Keratinocyte (primary cell): Measurements from ENCODE around the gene SCAPER. TPM values are rescaled to one million over a fixed set of nuclear protein-coding genes. Genes with fewer than 3 reads are reported as not detected.

Experiments used
- DNase-seq: peaks from one replicate; pipeline ENCODE4 v3.0.0-alpha.2; 2011; ENCODE audit warnings: low read depth, missing footprints, low spot score
- FAIRE-seq: peaks from 2 replicates; lab custom pipeline; 2011; peaks lifted over from hg19 to GRCh38; lab: Jason Lieb, UNC
- H2AFZ ChIP-seq: 2 replicates; pipeline ENCODE4 v1.6.0; 2012; ENCODE audit warnings: low read length, control low read depth, inconsistent platforms; ENCODE audit not compliant: control insufficient read depth
- H3K27ac ChIP-seq: 2 replicates; pipeline ENCODE4 v1.5.1; 2011; ENCODE audit warnings: low read length; ENCODE audit not compliant: control insufficient read depth, insufficient read depth
- H3K27me3 ChIP-seq: 3 replicates; pipeline ENCODE4 v1.6.0; 2011; ENCODE audit warnings: low read length; ENCODE audit not compliant: control insufficient read depth, insufficient read depth; ENCODE audit errors: extremely low read depth
- H3K36me3 ChIP-seq, 2 experiments: 2 replicates in 1 of 2; 3 replicates in 1 of 2; pipeline ENCODE4 v1.5.1; 2011; ENCODE audit warnings: low read length in 2 of 2, mild to moderate bottlenecking in 1 of 2; ENCODE audit not compliant: control insufficient read depth in 2 of 2, insufficient read depth in 2 of 2; ENCODE audit errors: extremely low read depth in 1 of 2
- H3K4me1 ChIP-seq: 3 replicates; pipeline ENCODE4 v1.5.1; 2011; ENCODE audit warnings: low read length; ENCODE audit not compliant: control insufficient read depth, insufficient read depth; ENCODE audit errors: extremely low read depth
- H3K4me2 ChIP-seq: 3 replicates; pipeline ENCODE4 v1.6.0; 2011; ENCODE audit warnings: low read depth, low read length; ENCODE audit not compliant: control insufficient read depth, insufficient read depth; ENCODE audit errors: extremely low read depth
- H3K4me3 ChIP-seq, 3 experiments: fragments of 200-600 bp in 1 of 3; sonication (generic) in 1 of 3; 2 replicates in 2 of 3; 3 replicates in 1 of 3; pipeline ENCODE4 v1.5.1; 2011 to 2016; ENCODE audit warnings: low read length in 3 of 3, mild to moderate bottlenecking in 3 of 3, control low read depth in 2 of 3, inconsistent platforms in 1 of 3, low read depth in 1 of 3, mixed read lengths in 1 of 3, mixed run types in 1 of 3, moderate library complexity in 1 of 3; ENCODE audit not compliant: control insufficient read depth in 2 of 3, insufficient read depth in 2 of 3; ENCODE audit errors: extremely low read depth in 1 of 3
- H3K79me2 ChIP-seq: 2 replicates; pipeline ENCODE4 v1.6.0; 2012; ENCODE audit warnings: low read length; ENCODE audit not compliant: control insufficient read depth, insufficient read depth
- H3K9ac ChIP-seq: 3 replicates; pipeline ENCODE4 v1.6.0; 2011; ENCODE audit warnings: low read length; ENCODE audit not compliant: control insufficient read depth, insufficient read depth; ENCODE audit errors: extremely low read depth
- H3K9me1 ChIP-seq: 3 replicates; pipeline ENCODE4 v1.6.0; 2011; ENCODE audit warnings: low read length; ENCODE audit not compliant: control insufficient read depth, insufficient read depth; ENCODE audit errors: extremely low read depth
- H3K9me3 ChIP-seq: 2 replicates; pipeline ENCODE4 v1.5.1; 2012; ENCODE audit warnings: low read depth, low read length; ENCODE audit not compliant: control insufficient read depth
- H4K20me1 ChIP-seq: 3 replicates; pipeline ENCODE4 v1.6.0; 2011; ENCODE audit warnings: low read length; ENCODE audit not compliant: control insufficient read depth, insufficient read depth; ENCODE audit errors: extremely low read depth
- CTCF ChIP-seq, 3 experiments: IDR thresholded peaks in 1 of 3; conservative IDR thresholded peaks in 1 of 3; optimal IDR thresholded peaks in 1 of 3; 2 replicates in 2 of 3; 3 replicates in 1 of 3; pipeline versions ENCODE3 to v1.5.1; 2011; ENCODE audit warnings: low read length in 3 of 3, mild to moderate bottlenecking in 3 of 3, moderate library complexity in 2 of 3, control low read depth in 1 of 3, inconsistent platforms in 1 of 3; ENCODE audit not compliant: insufficient read depth in 2 of 3; ENCODE audit errors: extremely low read depth in 1 of 3
- EZH2 ChIP-seq: IDR thresholded peaks from one replicate; pipeline ENCODE4 v1.6.1; 2012; ENCODE audit warnings: inconsistent platforms, mild to moderate bottlenecking, low read length, moderate library complexity
- dilution Hi-C: fragments of 300-500 bp; cut with MboI; formaldehyde crosslinking; loops from one replicate; pipeline ENCODE4 v1.7.0; 2020; ENCODE audit warnings: low sequenced_read_pairs; ENCODE audit not compliant: extremely low pct_ligation_motif_present
- polyA plus RNA-seq, 5 experiments: library from polyadenylated mRNA; depleted of rRNA in 3 of 5; stranded (reverse) in 3 of 5; stranded (forward) in 1 of 5; unstranded in 1 of 5; fragments of >200 nt; gene quantifications; 1 replicate in 1 of 5; 2 replicates in 3 of 5; 3 replicates in 1 of 5; pipeline versions ENCODE4 v1.2.1 to v1.2.3, GENCODE V29; 2011 to 2012; ENCODE audit warnings: missing spikeins in 2 of 5, low read depth in 1 of 5, low replicate concordance in 1 of 5

The SCAPER gene
- polyA plus RNA-seq, 1 donor (not counting 4 experiments of a cell fraction or from before 2014, with no cell fraction given), result 5.2 TPM

GRCh38 chr15:76480267-76480666, 424.9 kb downstream of the SCAPER start:
- Histone ChIP-seq H3K9me3 (no peaks in the 10 kb centered on the region), H4K20me1 (no peaks in the 10 kb centered on the region), H2AFZ (no peak overlapping the region), H3K79me2 (no peaks in the 10 kb centered on the region), H3K4me1 (no peaks in the 10 kb centered on the region), H3K4me2 (no peak overlapping the region), H3K36me3 (no peaks in the 10 kb centered on the region), H3K9ac (no peak overlapping the region), H3K27ac (no peak overlapping the region), H3K4me3 (no peak overlapping the region), H3K27me3 (no peaks in the 10 kb centered on the region), H3K9me1 (no peaks in the 10 kb centered on the region)
- no peak for TF ChIP-seq EZH2
- TF ChIP-seq CTCF (optimal IDR thresholded peaks at IDR 0.05 in 1 of 3, IDR thresholded peaks at IDR 0.05 in 1 of 3, conservative IDR thresholded peaks at IDR 0.05 in 1 of 3; ENCODE audit: extremely low read depth in 1 of 3, insufficient read depth in 2 of 3, low read length in 3 of 3), result no peak
- DNase-seq (no peak), FAIRE-seq (no peak)
- dilution Hi-C loops, result no loop called here

GRCh38 chr15:76470691-76471090, 434.4 kb downstream of the SCAPER start:
- FAIRE-seq (no peak), DNase-seq (no peak)
- no peak overlapping the region for H3K27ac ChIP-seq
- no peak overlapping the region for H3K4me2 ChIP-seq
- dilution Hi-C loops, result no loop called here
- no peaks in the 10 kb centered on the region for H3K36me3 ChIP-seq
- no peaks in the 10 kb centered on the region for H3K4me1 ChIP-seq
- no peak for TF ChIP-seq CTCF (optimal IDR thresholded peaks at IDR 0.05 in 1 of 3, IDR thresholded peaks at IDR 0.05 in 1 of 3, conservative IDR thresholded peaks at IDR 0.05 in 1 of 3; ENCODE audit: extremely low read depth in 1 of 3, insufficient read depth in 2 of 3, low read length in 3 of 3)
- no peak for TF ChIP-seq EZH2
- no peaks in the 10 kb centered on the region for H3K27me3 ChIP-seq
- no peaks in the 10 kb centered on the region for H3K9me1 ChIP-seq
- no peaks in the 10 kb centered on the region for H3K9me3 ChIP-seq
- no peaks in the 10 kb centered on the region for H3K79me2 ChIP-seq
- no peak overlapping the region for H2AFZ ChIP-seq
- H4K20me1 ChIP-seq, result no peaks in the 10 kb centered on the region
- no peak overlapping the region for H3K9ac ChIP-seq
- H3K4me3 ChIP-seq, result no peak overlapping the region
